Measurements from ENCODE around the gene ALCAM.

DNA sequence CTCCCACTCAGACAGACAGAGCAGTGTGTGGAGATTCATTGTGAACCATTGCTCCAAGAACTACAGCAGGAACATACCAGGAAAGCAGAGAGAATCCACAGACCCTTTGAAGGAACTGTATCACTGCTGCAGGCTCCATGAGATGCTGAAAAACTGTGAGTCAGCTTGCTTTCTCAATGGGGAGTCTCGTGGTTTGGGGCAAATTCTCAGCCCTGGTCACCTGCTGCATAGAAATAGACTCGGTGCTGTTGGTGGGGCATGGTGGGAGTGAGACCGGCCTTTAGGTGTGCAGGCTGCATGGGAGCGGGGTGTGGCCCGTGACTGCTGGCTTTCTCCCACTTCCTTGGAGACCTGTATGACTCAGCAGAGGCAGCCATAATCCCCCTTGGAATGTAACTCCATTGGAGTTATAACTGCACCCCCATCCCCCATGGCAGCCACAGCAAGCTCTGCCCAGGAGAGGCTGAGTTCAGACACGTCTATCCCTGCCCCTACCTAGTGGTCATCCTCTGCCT is 35.6 kb downstream of the ALCAM start:
- TF ChIP-seq CTCF (IDR thresholded peaks at IDR 0.05) (no peak), POLR2A (IDR thresholded peaks at IDR 0.05) (no peak), POLR2AphosphoS5 (IDR thresholded peaks at IDR 0.05) (no peak)
